ENCODE results near the gene TNP1.

The TNP1 gene

GRCh38 chr2:216872624-216873023 lies 12.8 kb upstream of the TNP1 start:
- DNase-seq: no peak

GRCh38 chr2:216872040-216872439 lies 12.2 kb upstream of the TNP1 start:
- no peak for DNase-seq

- no peak for DNase-seq
These were observed 11.6 kb upstream of the TNP1 start for GRCh38 chr2:216871333-216871934.

- no peak for DNase-seq
These were observed 10.9 kb upstream of the TNP1 start for GRCh38 chr2:216870508-216871332.

- DNase-seq: no peak
These were observed 6.7 kb upstream of the TNP1 start for GRCh38 chr2:216866515-216867095.

GRCh38 chr2:216865658-216866057 lies 5.8 kb upstream of the TNP1 start:
- DNase-seq: no peak

GRCh38 chr2:216863946-216864345 lies 4.1 kb upstream of the TNP1 start:
- DNase-seq: no peak

GRCh38 chr2:216862628-216863398 lies 2.9 kb upstream of the TNP1 start:
- no peak for DNase-seq

GRCh38 chr2:216860426-216861137 lies 718 bp upstream of the TNP1 start:
- no peak for DNase-seq

GRCh38 chr2:216858312-216858711 lies 1.6 kb downstream of the TNP1 start:
- DNase-seq: no peak

GRCh38 chr2:216857131-216857550 lies 2.7 kb downstream of the TNP1 start:
- no peak for DNase-seq

GRCh38 chr2:216856406-216857065 lies 3.3 kb downstream of the TNP1 start:
- DNase-seq: no peak

- DNase-seq: no peak
These were observed 4.3 kb downstream of the TNP1 start for GRCh38 chr2:216855605-216856004.

- no peak for DNase-seq
These were observed 4.8 kb downstream of the TNP1 start for GRCh38 chr2:216855079-216855478.

- no peak for DNase-seq
These were observed 8.3 kb downstream of the TNP1 start for GRCh38 chr2:216851486-216852090.

GRCh38 chr2:216850665-216851322 lies 9.1 kb downstream of the TNP1 start:
- no peak for DNase-seq

- peak; percentile 5 for DNase-seq
These were observed 9.9 kb downstream of the TNP1 start for GRCh38 chr2:216849987-216850386.

GRCh38 chr2:216845426-216845825 lies 14.4 kb downstream of the TNP1 start:
- no peak for DNase-seq

GRCh38 chr2:216842636-216843035 lies 17.2 kb downstream of the TNP1 start:
- no peak for DNase-seq

- no peak for DNase-seq
These were observed 20.2 kb downstream of the TNP1 start for GRCh38 chr2:216839688-216840087.

GRCh38 chr2:216838151-216838550 lies 21.7 kb downstream of the TNP1 start:
- DNase-seq: no peak
